CD4-positive, alpha-beta T cell (primary cell): ENCODE data around the gene THADA. TPM values are rescaled to one million over a fixed set of nuclear protein-coding genes. Genes with fewer than 3 reads are reported as not detected.

Experiments used
- ATAC-seq: fragments of 200-7000 bp; cut with Tn5 transposase; one replicate; pipeline ENCODE4 v1.10.0; 2022; ENCODE audit warnings: mild to moderate bottlenecking; ENCODE audit not compliant: poor library complexity
- CTCF ChIA-PET: fragments of 350-600 bp; sonication (Branson Sonifier 250); formaldehyde crosslinking; loops from one replicate; lab custom pipeline; 2021; ENCODE audit warnings: antibody characterized with exemption, inconsistent platforms; lab: Charles Lee
- POLR2A ChIA-PET: fragments of 350-600 bp; sonication (Branson Sonifier 250); formaldehyde crosslinking; loops from one replicate; lab custom pipeline; 2021; ENCODE audit warnings: antibody characterized with exemption, inconsistent platforms; lab: Charles Lee
- DNase-seq, 14 experiments: peaks; one replicate each; pipeline ENCODE4 v3.0.0-alpha.2; 2013 to 2020; ENCODE audit warnings: mixed read lengths in 2 of 14
- H3K27ac ChIP-seq, 2 donors: one replicate each; pipeline versions ENCODE4 v1.5.1 to v1.7.0; 2013; ENCODE audit warnings: low read length in 2 of 2, low read depth in 1 of 2, mild to moderate bottlenecking in 1 of 2
- H3K27me3 ChIP-seq, 2 experiments: 1 replicate in 1 of 2; 2 replicates in 1 of 2; pipeline versions ENCODE4 v1.6.1 to v1.7.0; 2013; ENCODE audit warnings: low read length in 2 of 2, control low read depth in 1 of 2, mild to moderate bottlenecking in 1 of 2, moderate library complexity in 1 of 2; ENCODE audit not compliant: insufficient read depth in 2 of 2, control insufficient read depth in 1 of 2
- H3K36me3 ChIP-seq: one replicate; pipeline ENCODE4 v1.6.1; 2013; ENCODE audit warnings: low read length, control low read depth; ENCODE audit not compliant: insufficient read depth
- H3K4me1 ChIP-seq: one replicate; pipeline ENCODE4 v1.6.1; 2013; ENCODE audit warnings: low read length, control low read depth; ENCODE audit not compliant: insufficient read depth
- H3K4me3 ChIP-seq: one replicate; pipeline ENCODE4 v1.5.1; 2013; ENCODE audit warnings: mild to moderate bottlenecking, low read length, moderate library complexity
- H3K9me3 ChIP-seq, 2 experiments: 1 replicate in 1 of 2; 2 replicates in 1 of 2; pipeline versions ENCODE4 v1.6.1 to v1.7.0; 2013; ENCODE audit warnings: low read length in 2 of 2, mild to moderate bottlenecking in 2 of 2, control low read depth in 1 of 2, moderate library complexity in 1 of 2; ENCODE audit not compliant: control insufficient read depth in 1 of 2, insufficient read depth in 1 of 2
- H3K27ac Mint-ChIP-seq: one replicate; pipeline ENCODE4 v1.8.0; 2020; ENCODE audit warnings: mixed read lengths
- H3K27me3 Mint-ChIP-seq: one replicate; pipeline ENCODE4 v1.8.0; 2021; ENCODE audit warnings: mixed read lengths
- H3K36me3 Mint-ChIP-seq: one replicate; pipeline ENCODE4 v1.8.0; 2021; ENCODE audit warnings: low read depth, mixed read lengths
- H3K4me1 Mint-ChIP-seq: one replicate; pipeline ENCODE4 v1.8.0; 2021; ENCODE audit warnings: low read depth, mixed read lengths
- H3K4me3 Mint-ChIP-seq: one replicate; pipeline ENCODE4 v1.8.0; 2020; ENCODE audit warnings: mild to moderate bottlenecking, mixed read lengths
- H3K9me3 Mint-ChIP-seq: one replicate; pipeline ENCODE4 v1.8.0; 2020; ENCODE audit warnings: mixed read lengths
- intact Hi-C, 2 experiments: fragments of 100-400 bp; cut with DNase I in 1 of 2; cut with micrococcal nuclease in 1 of 2; formaldehyde crosslinking; loops; one replicate each; pipeline versions ENCODE4 v1.15.1 to v1.9.0; 2023 to 2025; cut with DNase I, micrococcal nuclease
- total RNA-seq, 174 experiments: library from RNA in 2 of 174; stranded (reverse) in 2 of 174; gene quantifications; one replicate each; pipeline ENCODE4 v1.2.3 and lab custom pipeline; 2021 to 2026
- TF ChIP-seq, protein P1 (sequence below): fragments of 200-600 bp; IDR thresholded peaks from one replicate; pipeline ENCODE4 v1.8.0; 2022; ENCODE audit warnings: antibody characterized with exemption, mild to moderate bottlenecking

Gene THADA
- total RNA-seq, 2 experiments from 2014 or later = 29.3 to 32.9 TPM

GRCh38 chr2:43328832-43329231 lies 267.0 kb downstream of the THADA start:
- ChIA-PET CTCF (no interaction called here), POLR2A (no interaction called here)
- Histone ChIP-seq H3K27me3 (no peaks in the 10 kb centered on the region), H3K36me3 (peaks cover 11% of the 10 kb centered on the region), H3K4me1 (peaks cover 4% of the 10 kb centered on the region), H3K4me3 (no peak overlapping the region), H3K27ac (no peak overlapping the region), H3K9me3 (no peaks in the 10 kb centered on the region)
- Mint-ChIP-seq H3K27me3 (no peaks in the 10 kb centered on the region), H3K9me3 (no peaks in the 10 kb centered on the region), H3K4me1 (no peaks in the 10 kb centered on the region), H3K36me3 (peaks cover 51% of the 10 kb centered on the region), H3K4me3 (no peak overlapping the region), H3K27ac (no peak overlapping the region)
- TF ChIP-seq, protein P1, sequence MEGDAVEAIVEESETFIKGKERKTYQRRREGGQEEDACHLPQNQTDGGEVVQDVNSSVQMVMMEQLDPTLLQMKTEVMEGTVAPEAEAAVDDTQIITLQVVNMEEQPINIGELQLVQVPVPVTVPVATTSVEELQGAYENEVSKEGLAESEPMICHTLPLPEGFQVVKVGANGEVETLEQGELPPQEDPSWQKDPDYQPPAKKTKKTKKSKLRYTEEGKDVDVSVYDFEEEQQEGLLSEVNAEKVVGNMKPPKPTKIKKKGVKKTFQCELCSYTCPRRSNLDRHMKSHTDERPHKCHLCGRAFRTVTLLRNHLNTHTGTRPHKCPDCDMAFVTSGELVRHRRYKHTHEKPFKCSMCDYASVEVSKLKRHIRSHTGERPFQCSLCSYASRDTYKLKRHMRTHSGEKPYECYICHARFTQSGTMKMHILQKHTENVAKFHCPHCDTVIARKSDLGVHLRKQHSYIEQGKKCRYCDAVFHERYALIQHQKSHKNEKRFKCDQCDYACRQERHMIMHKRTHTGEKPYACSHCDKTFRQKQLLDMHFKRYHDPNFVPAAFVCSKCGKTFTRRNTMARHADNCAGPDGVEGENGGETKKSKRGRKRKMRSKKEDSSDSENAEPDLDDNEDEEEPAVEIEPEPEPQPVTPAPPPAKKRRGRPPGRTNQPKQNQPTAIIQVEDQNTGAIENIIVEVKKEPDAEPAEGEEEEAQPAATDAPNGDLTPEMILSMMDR = no peak
- ATAC-seq (no peak), DNase-seq (no peak)
- intact Hi-C loops = no loop called here

- no peak overlapping the region for H3K27ac ChIP-seq
- no peaks in the 10 kb centered on the region for H3K27me3 ChIP-seq
- no peak overlapping the region for H3K4me3 ChIP-seq
- ChIA-PET POLR2A (no interaction called here), CTCF (no interaction called here)
- ATAC-seq (no peak), DNase-seq (no peak)
- TF ChIP-seq, protein P1 = no peak
- Mint-ChIP-seq H3K4me3 (no peak overlapping the region), H3K27me3 (no peaks in the 10 kb centered on the region), H3K4me1 (no peaks in the 10 kb centered on the region), H3K36me3 (peaks cover 54% of the 10 kb centered on the region), H3K27ac (no peak overlapping the region), H3K9me3 (no peaks in the 10 kb centered on the region)
- H3K36me3 ChIP-seq = peaks cover 11% of the 10 kb centered on the region
- intact Hi-C loops = no loop called here
- H3K9me3 ChIP-seq = no peaks in the 10 kb centered on the region
- H3K4me1 ChIP-seq = peaks cover 4% of the 10 kb centered on the region
Measured at GRCh38 chr2:43328133-43328532, 267.7 kb downstream of the THADA start.

DNA sequence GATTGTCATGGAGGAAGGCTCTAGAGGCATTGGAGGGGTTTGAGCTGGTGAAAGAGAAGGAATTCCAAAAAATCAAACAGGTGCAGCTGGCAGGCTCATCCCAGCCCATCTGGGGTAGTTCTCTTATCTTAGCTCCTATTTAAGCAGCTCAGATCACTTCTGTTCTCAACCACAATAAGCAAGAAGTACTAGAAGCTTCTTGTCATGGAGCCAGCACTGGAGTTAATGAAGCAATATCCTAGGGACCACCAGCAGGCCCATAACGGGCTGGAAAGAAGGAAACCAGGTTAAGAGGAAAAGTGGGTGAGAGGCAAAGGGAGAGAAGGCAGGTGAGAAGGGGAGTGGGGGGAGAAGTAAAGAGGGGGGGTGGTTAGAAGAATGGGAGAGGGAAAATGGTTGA lies 268.7 kb downstream of the THADA start:
- no peak for DNase-seq
- H3K27me3 ChIP-seq = no peaks in the 10 kb centered on the region
- intact Hi-C loops = no loop called here
- H3K27ac Mint-ChIP-seq = no peak overlapping the region
- no peaks in the 10 kb centered on the region for H3K9me3 Mint-ChIP-seq
- H3K36me3 ChIP-seq = peaks cover 11% of the 10 kb centered on the region
- no peaks in the 10 kb centered on the region for H3K4me1 Mint-ChIP-seq
- TF ChIP-seq, protein P1 = no peak
- H3K27ac ChIP-seq = no peak overlapping the region
- ChIA-PET CTCF (no interaction called here), POLR2A (no interaction called here)
- no peaks in the 10 kb centered on the region for H3K9me3 ChIP-seq
- ATAC-seq = no peak
- no peak overlapping the region for H3K4me3 Mint-ChIP-seq
- peaks cover 46% of the 10 kb centered on the region for H3K36me3 Mint-ChIP-seq
- no peaks in the 10 kb centered on the region for H3K27me3 Mint-ChIP-seq
- H3K4me3 ChIP-seq = no peak overlapping the region
- peaks cover 4% of the 10 kb centered on the region for H3K4me1 ChIP-seq
